ENCODE data around the gene ME3.

DNA sequence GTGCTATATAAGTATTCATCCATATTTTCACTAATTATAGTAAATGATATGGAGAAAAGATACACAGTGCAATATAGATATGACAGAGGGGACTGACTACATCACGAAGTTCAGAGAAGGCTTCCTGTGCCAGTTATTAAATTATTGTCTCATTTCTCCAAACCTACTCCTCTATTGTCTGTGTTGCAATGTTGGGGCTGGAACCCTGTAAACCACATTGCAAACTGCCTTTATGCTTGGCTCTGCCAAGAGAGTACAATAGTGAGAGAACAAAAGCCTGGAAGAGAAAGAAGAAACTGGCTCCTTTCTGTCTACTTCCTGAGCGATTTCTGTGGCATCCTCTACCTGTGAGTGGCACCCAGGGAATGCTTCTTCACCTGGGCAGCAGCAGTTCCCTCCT, 46.4 kb downstream of the ME3 start:
- TF ChIP-seq CTCF (IDR thresholded peaks at IDR 0.05) (no peak), POLR2A (IDR thresholded peaks at IDR 0.05) (no peak)
